Astrocyte of the spinal cord (primary cell): ENCODE measurements around the gene RPL22L1.

Source experiments
- DNase-seq: peaks from one replicate; pipeline ENCODE4 v3.0.0; 2011; ENCODE audit warnings: low read depth, low spot score
- H3K4me3 ChIP-seq: 2 replicates; pipeline ENCODE4 v1.5.1; 2011; ENCODE audit warnings: low read depth, mild to moderate bottlenecking, low read length, moderate library complexity
- CTCF ChIP-seq: IDR thresholded peaks from 2 replicates; pipeline ENCODE4 v1.5.1; 2012; ENCODE audit warnings: low read depth, mild to moderate bottlenecking, low read length, inconsistent platforms
- in situ Hi-C: cut with HindIII; loops from 2 replicates; pipeline ENCODE4 v1.10.0; 2017; ENCODE audit warnings: low sequenced_read_pairs

Gene RPL22L1

DNA sequence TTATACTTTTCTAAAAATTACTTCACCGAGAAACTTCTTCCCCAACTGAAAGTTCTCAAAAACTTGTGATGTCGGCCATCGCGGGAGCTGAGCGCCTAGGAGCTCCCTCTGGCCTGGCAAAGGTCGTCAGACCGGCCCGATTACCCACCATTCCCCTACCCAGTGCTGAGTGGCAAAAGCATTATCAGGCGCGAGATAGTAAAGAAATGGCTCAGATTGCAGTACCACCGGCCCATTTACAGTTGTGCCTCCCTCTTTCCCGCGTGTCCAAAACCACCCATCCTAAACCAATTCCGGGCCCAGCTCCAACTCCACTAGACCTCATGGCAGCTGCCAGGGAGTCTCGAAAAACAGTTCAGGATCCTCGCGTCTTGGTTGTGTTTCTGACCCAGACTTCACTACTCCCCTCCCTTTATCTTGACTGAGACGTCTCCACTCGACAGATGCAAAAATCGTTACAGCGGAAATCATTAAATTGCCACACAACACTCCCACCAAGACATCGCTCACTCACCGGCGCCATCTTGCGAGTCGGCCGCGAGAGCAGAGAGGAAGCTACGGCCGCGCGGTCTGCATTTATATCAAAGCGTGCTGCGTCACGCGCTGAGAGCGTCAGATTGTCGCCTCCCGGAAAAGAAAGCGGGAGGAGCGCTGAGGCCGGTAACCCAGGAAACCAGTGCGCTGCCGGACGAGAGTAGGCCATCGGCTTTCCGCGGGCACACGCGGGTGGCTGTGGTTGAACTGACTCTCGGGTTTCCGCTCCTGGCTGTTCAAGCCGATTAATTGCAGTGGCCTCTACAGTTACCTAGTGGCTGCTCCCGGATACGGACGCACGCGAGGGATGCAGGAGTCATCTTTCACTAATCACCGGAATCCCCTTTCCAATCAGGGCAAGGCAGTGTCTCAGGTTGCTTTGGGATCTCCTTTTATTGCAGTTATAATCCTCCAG lies at the start of gene RPL22L1:
Gene RPL22L1 (minus strand): TSS at position 551 of the 949 bp plus-strand sequence. CDS start 28 bp downstream, at position 523.
- peak within 1 kb of the TSS; percentile 93 for H3K4me3 ChIP-seq
- peak; percentile 97 for DNase-seq
- in situ Hi-C loops = no loop called here
- peak; percentile 6 for TF ChIP-seq CTCF

DNA sequence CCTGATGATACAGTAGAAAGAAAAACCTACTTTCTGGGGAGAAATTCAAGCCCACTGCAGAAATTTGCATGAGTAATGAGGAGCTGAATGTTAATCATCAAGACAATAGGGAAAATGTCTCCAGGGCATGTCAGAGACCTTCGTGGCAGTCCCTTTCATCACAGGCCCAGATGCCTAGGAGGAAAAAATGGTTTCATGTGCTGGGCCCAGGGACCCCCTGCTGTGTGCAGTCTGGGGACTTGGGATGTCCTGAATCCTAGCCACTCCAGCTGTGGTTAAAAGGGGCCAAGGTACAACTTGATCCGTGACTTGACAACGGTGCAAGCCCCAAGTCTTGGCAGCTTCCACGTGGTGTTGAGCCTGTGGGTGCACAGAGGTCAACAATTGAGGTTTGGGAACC lies 48.7 kb upstream of the RPL22L1 start:
- H3K4me3 ChIP-seq = no peak overlapping the region
- DNase-seq = no peak
- in situ Hi-C loops = no loop called here
- TF ChIP-seq CTCF = no peak

DNA sequence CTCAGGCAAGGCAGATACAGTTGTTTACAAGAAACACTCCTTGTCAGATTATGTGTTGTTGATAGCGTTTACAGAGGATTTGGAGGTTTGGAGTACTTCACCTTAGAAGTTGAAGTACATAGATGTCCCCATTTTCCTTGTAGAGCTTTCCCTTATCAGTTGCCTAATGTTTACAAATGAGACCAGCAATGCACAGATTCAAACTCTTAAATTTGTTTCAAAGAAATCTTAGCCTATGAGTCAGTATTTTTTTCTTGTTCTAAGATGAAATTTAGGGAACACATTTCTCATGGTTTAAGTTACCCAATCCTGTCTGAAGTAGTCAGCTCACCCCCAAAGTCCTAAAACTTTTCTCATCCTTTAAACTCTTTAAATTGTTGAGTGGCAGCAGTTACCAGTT lies 44.7 kb upstream of the RPL22L1 start:
- TF ChIP-seq CTCF = no peak
- in situ Hi-C loops = no loop called here
- DNase-seq = no peak
- H3K4me3 ChIP-seq = no peak overlapping the region

- DNase-seq = no peak
- no peak overlapping the region for H3K4me3 ChIP-seq
- in situ Hi-C loops = no loop called here
- no peak for TF ChIP-seq CTCF
Measured at GRCh38 chr3:170914212-170914611, 44.2 kb upstream of the RPL22L1 start.

GRCh38 chr3:170911051-170911450 lies 41.1 kb upstream of the RPL22L1 start:
- TF ChIP-seq CTCF = no peak
- in situ Hi-C loops = no loop called here
- no peak overlapping the region for H3K4me3 ChIP-seq
- no peak for DNase-seq

DNA sequence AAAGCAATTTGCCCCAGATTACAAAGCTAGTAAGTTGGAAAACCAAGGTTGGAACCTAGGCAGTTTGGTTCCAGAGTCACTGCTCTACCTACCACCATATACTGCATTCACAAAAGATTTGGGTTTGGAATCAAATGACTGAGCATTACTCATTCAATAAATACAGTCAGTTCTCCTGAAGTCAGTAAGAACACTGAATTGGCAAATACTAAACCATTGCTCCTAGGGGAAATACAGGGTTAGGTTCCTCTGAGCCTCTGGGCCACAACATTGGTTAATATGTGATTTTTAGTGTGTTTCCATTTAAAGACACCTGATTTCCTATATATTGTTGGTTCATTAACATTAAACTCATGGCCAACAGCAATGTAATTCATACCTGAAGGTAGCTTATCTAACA lies 40.5 kb upstream of the RPL22L1 start:
- no peak for TF ChIP-seq CTCF

More for the DNA sequence above, 40.5 kb upstream of the RPL22L1 start:
- DNase-seq = no peak
- in situ Hi-C loops = no loop called here
- H3K4me3 ChIP-seq = no peak overlapping the region
